Measurements from ENCODE around the gene MAP3K3.

- TF ChIP-seq CTCF (IDR thresholded peaks at IDR 0.05) (no peak), POLR2AphosphoS5 (IDR thresholded peaks at IDR 0.05) (no peak), POLR2A (IDR thresholded peaks at IDR 0.05) (no peak)
Measured at GRCh38 chr17:63635290-63635689, 13.1 kb downstream of the MAP3K3 start.
